SU-DHL-6 (cell line): ENCODE results near the gene SUPT6H.

Experiments
- H2AFZ ChIP-seq: fragments of 200-600 bp; sonication (generic); 2 replicates; pipeline ENCODE4 v1.6.1; 2014; ENCODE audit warnings: low read depth, mild to moderate bottlenecking, moderate library complexity, mixed read lengths, antibody characterized with exemption, low read length; ENCODE audit not compliant: severe bottlenecking
- H3F3A ChIP-seq: fragments of 200-600 bp; shearing (Covaris generic); 2 replicates; pipeline ENCODE4 v1.6.0; 2016; ENCODE audit warnings: antibody characterized with exemption, mild to moderate bottlenecking; ENCODE audit not compliant: insufficient read depth
- H3K27ac ChIP-seq: fragments of 200-600 bp; sonication (generic); 2 replicates; pipeline ENCODE4 v1.5.1; 2016; ENCODE audit warnings: low read depth, mild to moderate bottlenecking, low read length, moderate library complexity, mixed read lengths
- H3K27me3 ChIP-seq: fragments of 200-600 bp; sonication (generic), shearing (Covaris generic); 2 replicates; pipeline ENCODE4 v1.6.0; 2014; ENCODE audit warnings: mild to moderate bottlenecking, low read length
- H3K36me3 ChIP-seq: fragments of 200-600 bp; sonication (generic); 2 replicates; pipeline ENCODE4 v1.6.1; 2014; ENCODE audit warnings: mild to moderate bottlenecking, low read length, mixed read lengths
- H3K4me2 ChIP-seq: fragments of 300-600, 200-600 bp; shearing (Covaris generic), sonication (generic); 2 replicates; pipeline ENCODE4 v1.6.0; 2014; ENCODE audit warnings: low read length, low read depth, mild to moderate bottlenecking; ENCODE audit not compliant: poor library complexity, severe bottlenecking
- H3K4me3 ChIP-seq: fragments of 200-600 bp; sonication (generic); 2 replicates; pipeline ENCODE4 v1.5.1; 2014; ENCODE audit warnings: antibody characterized with exemption, low read length, mild to moderate bottlenecking, mixed read lengths; ENCODE audit not compliant: insufficient read depth, poor library complexity, severe bottlenecking
- H3K79me2 ChIP-seq: fragments of 200-600 bp; sonication (generic); 2 replicates; pipeline ENCODE4 v1.6.1; 2014; ENCODE audit warnings: mild to moderate bottlenecking, low read length, moderate library complexity; ENCODE audit not compliant: insufficient read depth
- H3K9ac ChIP-seq: fragments of 200-600 bp; sonication (generic); 2 replicates; pipeline ENCODE4 v1.7.0; 2014; ENCODE audit warnings: mild to moderate bottlenecking, low read length
- H3K9me2 ChIP-seq: fragments of 200-600 bp; sonication (generic); replicated peaks from 2 replicates; pipeline ENCODE4 v1.6.1; 2014; ENCODE audit warnings: low read length; ENCODE audit not compliant: insufficient read depth
- H3K9me3 ChIP-seq: fragments of 200-600 bp; sonication (generic); 2 replicates; pipeline ENCODE4 v1.6.1; 2014; ENCODE audit warnings: low read length, mixed read lengths; ENCODE audit not compliant: insufficient read depth
- H4K20me1 ChIP-seq: fragments of 200-600 bp; sonication (generic); 2 replicates; pipeline ENCODE4 v1.6.1; 2014; ENCODE audit warnings: low read depth, mild to moderate bottlenecking, antibody characterized with exemption, low read length, moderate library complexity, mixed read lengths
- CTCF ChIP-seq: fragments of 200-600 bp; sonication (generic); IDR thresholded peaks from one replicate; pipeline ENCODE4 v1.5.1; 2017; ENCODE audit warnings: antibody characterized with exemption, mild to moderate bottlenecking, low read length, moderate library complexity; ENCODE audit not compliant: insufficient read depth, poor library complexity, severe bottlenecking
- EZH2phosphoT487 ChIP-seq: fragments of 200-600 bp; sonication (generic), shearing (Covaris generic); conservative IDR thresholded peaks from 2 replicates; pipeline ENCODE4 v1.6.1; 2018; ENCODE audit warnings: mild to moderate bottlenecking, antibody characterized with exemption, low read length, moderate library complexity, mixed read lengths

Gene SUPT6H

GRCh38 chr17:28707339-28707720 is 45.3 kb downstream of the SUPT6H start:
- no peaks in the 10 kb centered on the region for H4K20me1 ChIP-seq
- H3K4me2 ChIP-seq, result no peak overlapping the region
- no peaks in the 10 kb centered on the region for H3K79me2 ChIP-seq
- H3F3A ChIP-seq, result peaks cover 5% of the 10 kb centered on the region
- no peaks in the 10 kb centered on the region for H3K9me2 ChIP-seq
- H2AFZ ChIP-seq, result no peak overlapping the region
- TF ChIP-seq EZH2phosphoT487 (no peak), CTCF (no peak)
- no peak overlapping the region for H3K27ac ChIP-seq
- H3K9ac ChIP-seq, result no peak overlapping the region
- no peaks in the 10 kb centered on the region for H3K27me3 ChIP-seq
- H3K4me3 ChIP-seq, result no peak overlapping the region
- no peaks in the 10 kb centered on the region for H3K9me3 ChIP-seq
- H3K36me3 ChIP-seq, result no peaks in the 10 kb centered on the region

- H3K9ac ChIP-seq, result peak overlapping the region; percentile 69
- H3K9me3 ChIP-seq, result no peaks in the 10 kb centered on the region
- H3K27me3 ChIP-seq, result no peaks in the 10 kb centered on the region
- H3K4me3 ChIP-seq, result peak overlapping the region; percentile 70
- H3K27ac ChIP-seq, result peak overlapping the region; percentile 47
- no peaks in the 10 kb centered on the region for H3K9me2 ChIP-seq
- no peaks in the 10 kb centered on the region for H4K20me1 ChIP-seq
- no peak for TF ChIP-seq EZH2phosphoT487
- TF ChIP-seq CTCF, result no peak
- peak overlapping the region; percentile 90 for H3K4me2 ChIP-seq
- no peaks in the 10 kb centered on the region for H3K79me2 ChIP-seq
- H3F3A ChIP-seq, result peaks cover 9% of the 10 kb centered on the region
- H2AFZ ChIP-seq, result peak overlapping the region; percentile 88
- H3K36me3 ChIP-seq, result no peaks in the 10 kb centered on the region
Measured at GRCh38 chr17:28710861-28711722, 49.1 kb downstream of the SUPT6H start.

GRCh38 chr17:28711723-28712031 is 49.7 kb downstream of the SUPT6H start, which contains the start of gene PROCA1:
Gene PROCA1, minus strand, starts transcription at chr17:28711888. Its CDS starts 228 bp downstream, at chr17:28711660.
- TF ChIP-seq CTCF (no peak), EZH2phosphoT487 (no peak)
- no peaks in the 10 kb centered on the region for H4K20me1 ChIP-seq
- H3K4me2 ChIP-seq, result peak within 1 kb of the TSS; percentile 90
- peak within 1 kb of the TSS; percentile 70 for H3K4me3 ChIP-seq
- H3K36me3 ChIP-seq, result no peaks in the 10 kb centered on the region
- no peaks in the 10 kb centered on the region for H3K9me3 ChIP-seq
- H3K27me3 ChIP-seq, result no peaks in the 10 kb centered on the region
- peak within 1 kb of the TSS; percentile 47 for H3K27ac ChIP-seq
- peak within 1 kb of the TSS; percentile 69 for H3K9ac ChIP-seq
- H2AFZ ChIP-seq, result peak within 1 kb of the TSS; percentile 88
- peaks cover 9% of the 10 kb centered on the region for H3F3A ChIP-seq
- no peaks in the 10 kb centered on the region for H3K9me2 ChIP-seq
- no peaks in the 10 kb centered on the region for H3K79me2 ChIP-seq
